HG03045 (cell line): ENCODE measurements around the gene NT5C1B.

Experiments
- ATAC-seq: cut with Tn5 transposase; IDR thresholded peaks from one replicate; pipeline ENCODE4 v1.9.1; 2021; ENCODE audit warnings: mild to moderate bottlenecking, moderate library complexity; ENCODE audit not compliant: unreplicated experiment

The NT5C1B gene

GRCh38 chr2:18552351-18553077, 36.9 kb downstream of the NT5C1B start:
- ATAC-seq, result no peak

DNA sequence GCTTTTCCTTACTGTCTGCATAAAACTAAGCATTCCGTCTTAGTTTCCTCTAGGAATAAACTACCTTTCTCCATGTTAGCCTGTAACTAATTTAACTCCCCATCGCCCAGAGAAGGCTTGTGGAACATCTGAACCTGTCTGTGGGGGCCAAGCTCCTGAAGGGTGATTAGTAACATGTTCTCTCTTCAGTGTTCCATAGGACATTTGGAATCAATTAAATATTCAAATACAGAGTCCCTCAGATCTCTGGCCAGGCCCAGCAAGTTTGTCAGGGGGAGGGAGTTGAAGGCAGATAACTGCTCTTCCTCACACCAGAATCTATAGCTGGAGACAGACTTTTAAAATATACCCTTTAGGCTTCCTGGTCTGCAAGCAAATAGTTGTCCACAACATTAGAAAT, 37.7 kb downstream of the NT5C1B start:
- ATAC-seq, result no peak

DNA sequence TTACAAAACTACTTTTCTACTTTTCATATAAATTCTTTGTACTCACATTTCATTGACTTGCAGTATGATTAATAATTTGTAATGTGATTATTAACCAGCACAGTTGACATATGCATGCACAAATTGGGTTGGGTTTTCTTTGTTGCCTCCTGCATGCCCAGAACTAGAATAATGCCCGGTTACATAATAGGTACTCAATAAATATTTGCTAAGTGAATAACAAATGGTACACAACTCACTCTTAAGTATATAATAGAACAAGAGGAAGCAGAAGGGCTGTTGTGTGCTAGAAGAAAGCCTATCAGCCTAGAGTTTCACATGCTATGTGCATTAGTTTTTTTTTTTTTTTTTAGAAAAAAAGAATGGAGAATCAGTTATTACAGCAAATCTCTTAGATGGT, 38.2 kb downstream of the NT5C1B start:
- no peak for ATAC-seq

- no peak for ATAC-seq
These were observed 38.9 kb downstream of the NT5C1B start for GRCh38 chr2:18550433-18550832.

- ATAC-seq, result no peak
These were observed 40.3 kb downstream of the NT5C1B start for GRCh38 chr2:18549083-18549482.

DNA sequence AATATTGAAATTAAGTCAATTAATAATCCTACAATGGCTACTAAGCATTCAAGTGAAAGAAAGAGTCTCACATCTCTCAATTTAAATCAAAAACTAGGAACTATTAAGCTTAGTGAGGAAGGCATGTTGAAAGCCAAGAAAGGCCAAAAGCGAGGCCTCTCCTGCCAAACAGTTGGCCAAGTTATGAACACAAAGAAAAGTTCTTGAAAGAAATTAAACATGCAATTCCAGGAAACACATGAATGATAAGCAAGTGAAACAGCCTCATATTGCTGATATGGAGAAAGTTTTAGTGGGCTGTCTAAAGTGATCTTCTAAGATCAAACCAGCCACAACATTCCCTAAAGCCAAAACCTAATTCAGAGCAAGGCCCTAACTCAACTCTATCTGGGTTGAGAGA, 40.7 kb downstream of the NT5C1B start:
- ATAC-seq, result no peak

DNA sequence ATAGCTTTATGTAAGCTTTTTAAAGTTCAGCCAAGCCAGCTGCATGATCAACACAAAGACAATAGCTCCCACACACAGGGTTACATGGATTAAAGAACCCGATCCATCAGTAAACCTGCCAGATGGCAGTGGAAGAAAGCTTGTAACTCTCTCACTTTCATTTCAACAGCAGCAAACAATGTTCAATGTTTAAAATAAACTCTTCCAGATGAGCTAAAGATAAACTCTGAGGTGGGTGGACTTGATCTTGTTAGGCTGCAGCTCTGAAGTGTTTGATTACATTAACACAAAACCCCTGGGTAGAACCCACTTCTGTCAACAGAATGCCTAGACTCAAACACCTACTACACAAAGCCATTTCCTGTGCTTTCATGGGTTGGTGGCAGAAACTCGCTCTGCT, 42.8 kb downstream of the NT5C1B start:
- peak; percentile 52 for ATAC-seq

GRCh38 chr2:18545384-18545783, 44.0 kb downstream of the NT5C1B start:
- no peak for ATAC-seq

DNA sequence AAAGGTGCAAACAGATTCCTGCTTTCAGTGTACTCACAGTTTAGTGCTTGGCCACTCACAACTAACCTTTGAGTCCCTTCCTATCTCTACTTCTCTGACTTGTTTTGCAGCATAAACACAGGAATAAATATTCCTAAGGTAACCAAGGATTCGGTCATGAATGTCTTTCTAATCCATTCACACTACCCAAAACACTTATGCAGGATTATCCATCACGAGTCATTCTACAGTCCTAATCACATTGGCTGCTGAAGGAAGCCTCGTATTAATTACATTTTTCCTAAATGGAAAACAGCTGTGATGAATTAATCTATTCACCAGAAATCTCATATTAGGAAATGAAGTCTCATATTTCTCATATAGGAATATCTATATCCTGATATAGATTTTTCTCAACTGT, 45.2 kb downstream of the NT5C1B start:
- no peak for ATAC-seq

DNA sequence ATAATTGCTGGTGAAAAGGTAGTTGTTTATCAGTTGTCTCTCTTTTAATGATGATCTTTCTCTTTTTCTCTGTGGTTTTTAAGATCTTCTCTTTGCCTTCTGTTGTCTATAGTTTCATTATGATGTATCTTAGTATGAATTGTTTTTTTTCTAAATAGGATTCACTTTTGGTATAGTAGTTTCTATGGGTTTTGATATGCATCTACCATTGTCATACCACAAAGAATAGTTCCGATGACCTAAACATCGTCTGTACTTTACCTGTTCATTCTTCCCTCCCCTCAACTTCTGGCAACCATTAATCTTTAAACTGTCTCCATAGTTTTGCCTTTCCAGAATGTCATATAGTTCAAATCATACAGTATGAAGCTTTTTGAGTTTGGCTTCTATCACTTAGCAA, 48.5 kb downstream of the NT5C1B start:
- no peak for ATAC-seq

DNA sequence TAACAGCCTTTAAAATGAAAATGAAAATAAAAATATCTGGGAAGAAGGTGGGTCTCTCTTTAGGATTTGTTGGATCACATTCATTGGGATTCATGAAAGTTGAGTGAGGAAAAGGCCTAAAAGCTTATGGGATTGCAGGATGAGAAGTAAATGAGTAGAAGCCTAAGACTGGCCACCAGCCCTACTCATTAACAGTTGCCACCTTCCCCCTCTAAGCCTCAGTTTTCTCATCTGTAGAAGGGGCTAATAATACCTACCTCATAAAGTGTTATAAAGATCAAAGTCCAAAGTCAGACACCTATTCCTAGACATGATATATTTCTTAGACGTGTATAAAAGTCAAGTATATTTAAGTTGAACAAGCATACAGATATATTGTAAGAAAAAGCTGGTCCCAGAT, 52.7 kb downstream of the NT5C1B start:
- ATAC-seq, result no peak

DNA sequence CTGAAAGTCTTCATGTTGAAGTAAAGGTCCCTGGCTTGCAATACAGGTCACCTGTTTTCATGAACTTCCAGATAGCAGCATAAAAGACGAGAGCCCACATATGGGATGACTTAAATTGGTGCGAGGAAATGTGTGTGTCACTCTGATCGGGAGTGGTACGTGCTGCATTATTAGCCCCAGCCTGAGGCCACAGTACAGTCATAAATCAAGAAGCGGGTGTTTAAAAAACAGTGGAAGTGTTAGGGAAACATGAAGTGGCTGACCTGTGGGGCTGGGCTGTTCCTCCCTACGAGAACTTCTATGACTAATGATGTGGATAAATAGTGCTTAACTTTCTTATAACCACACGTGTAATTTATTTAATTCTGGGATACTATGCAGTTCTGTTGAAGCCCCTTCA, 53.3 kb downstream of the NT5C1B start:
- ATAC-seq, result no peak

- ATAC-seq, result no peak
These were observed 58.2 kb downstream of the NT5C1B start for GRCh38 chr2:18531194-18531593.

- ATAC-seq, result no peak
These were observed 61.5 kb downstream of the NT5C1B start for GRCh38 chr2:18527822-18528221.

DNA sequence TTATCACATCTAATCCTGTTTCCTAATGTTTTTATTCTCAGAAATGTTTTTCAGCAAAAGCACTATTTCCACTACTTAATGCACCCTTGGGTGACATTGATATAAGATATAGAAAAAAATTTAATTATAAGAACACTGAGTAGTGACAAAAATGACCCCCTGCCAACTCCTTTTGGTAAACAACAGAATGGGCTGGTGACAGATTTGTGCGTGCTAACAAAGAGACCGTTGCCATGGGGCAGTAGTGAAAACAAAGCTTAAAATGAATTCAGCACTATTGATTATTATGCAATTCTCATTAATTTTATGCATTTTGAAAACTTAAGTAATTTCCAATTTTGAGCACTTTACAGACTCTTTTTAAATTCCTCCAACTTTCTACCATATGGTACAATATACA, 62.0 kb downstream of the NT5C1B start:
- no peak for ATAC-seq

GRCh38 chr2:18526429-18526828, 62.9 kb downstream of the NT5C1B start:
- no peak for ATAC-seq

DNA sequence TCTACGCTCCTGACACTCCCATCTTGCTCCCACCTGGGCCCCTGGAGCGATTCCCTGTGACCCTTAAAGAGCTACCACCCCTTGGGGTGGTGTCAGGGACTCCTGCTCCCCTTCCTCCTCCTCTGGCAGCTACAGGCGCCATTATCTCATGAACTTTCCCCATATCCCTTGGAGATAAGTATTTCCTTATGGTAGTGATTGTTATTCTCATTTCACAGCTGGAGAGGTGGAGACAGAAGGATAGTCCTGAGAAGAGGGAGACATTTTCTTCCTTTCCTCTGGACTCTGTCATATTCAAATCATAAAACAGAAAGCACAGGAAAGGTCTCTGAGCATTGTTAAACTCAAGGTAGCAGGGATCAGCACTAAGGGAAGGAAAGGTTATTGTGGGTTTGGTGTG, 63.5 kb downstream of the NT5C1B start:
- ATAC-seq, result no peak

- ATAC-seq, result no peak
These were observed 64.1 kb downstream of the NT5C1B start for GRCh38 chr2:18525236-18525635.

GRCh38 chr2:18522484-18523146, 66.8 kb downstream of the NT5C1B start:
- ATAC-seq, result no peak

DNA sequence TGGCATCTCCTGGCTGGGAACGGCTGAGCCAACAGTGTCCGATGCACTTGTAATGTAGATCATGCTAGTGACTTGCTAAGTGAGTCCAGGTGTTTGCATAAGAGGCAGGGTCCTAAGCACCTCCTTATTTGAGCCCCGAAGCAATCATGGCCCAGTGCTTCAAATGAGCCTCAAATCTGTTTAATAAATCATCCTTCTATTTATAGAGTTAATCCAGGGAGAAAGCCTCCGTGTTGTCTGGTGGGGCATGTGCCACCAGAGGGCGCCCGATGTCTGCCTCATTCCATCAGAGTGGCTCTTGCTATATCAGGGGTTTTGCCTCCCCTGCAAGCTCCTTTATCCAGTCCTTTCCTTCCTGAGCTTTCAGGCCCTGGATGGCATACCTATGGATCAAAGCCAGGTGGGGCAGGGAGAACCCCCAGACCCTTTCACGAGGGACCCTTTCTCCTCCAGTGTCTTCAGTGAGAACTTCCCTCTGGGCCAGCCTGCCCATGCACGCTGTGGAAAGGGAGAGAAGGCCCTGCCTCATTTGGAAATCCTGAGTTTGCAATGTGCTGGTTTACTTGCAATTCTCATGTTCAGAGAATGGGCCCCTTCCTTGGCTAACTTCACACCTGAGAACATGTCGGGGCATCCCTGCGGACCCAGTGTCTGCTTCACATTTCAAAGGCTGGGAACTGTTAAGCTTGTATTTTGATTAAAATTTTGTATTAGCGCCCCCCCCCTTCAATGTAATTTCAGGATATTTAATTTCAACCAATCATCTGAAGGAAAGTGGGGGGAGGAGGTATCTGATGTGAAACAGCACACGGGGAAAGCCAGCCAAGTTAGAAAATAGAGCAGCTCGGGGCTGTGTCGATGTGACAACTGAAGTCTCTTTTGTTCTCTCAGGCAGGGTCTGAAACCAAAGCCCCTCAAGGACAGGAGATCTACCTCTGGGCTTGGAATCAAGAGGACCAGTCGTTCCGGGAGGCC, 68.6 kb downstream of the NT5C1B start:
- ATAC-seq, result peak; percentile 79

DNA sequence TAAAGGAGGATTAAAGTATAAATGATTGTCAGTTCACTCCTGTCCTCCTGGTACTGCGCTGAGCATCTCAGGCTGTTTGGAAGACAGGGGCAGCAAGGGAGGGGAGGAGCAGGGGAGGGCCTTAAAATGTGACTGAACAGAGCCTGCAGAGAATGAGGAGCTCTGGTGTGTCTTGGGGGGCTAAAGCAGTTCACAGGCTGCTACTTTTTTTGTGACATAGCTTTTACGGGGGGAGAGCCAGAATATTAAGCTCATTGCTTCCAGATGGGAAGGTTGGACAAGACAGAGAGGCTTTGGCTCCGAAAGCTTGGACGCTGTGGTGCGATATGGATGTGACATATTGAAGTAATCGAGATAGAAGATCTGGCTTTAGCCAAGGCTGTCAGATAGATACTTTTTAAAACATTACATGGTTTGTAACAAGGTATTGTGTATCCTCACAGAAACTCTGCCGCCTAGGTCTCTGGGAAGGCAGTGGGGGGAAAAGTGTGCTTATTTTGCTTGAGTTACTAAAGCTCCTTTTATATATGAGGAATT, 69.4 kb downstream of the NT5C1B start:
- ATAC-seq, result no peak
